GM21786 (cell line): ENCODE results near the gene MORC3.
"Not testable (repeated sequence)": the region's sequence is repeated elsewhere in the genome, so short reads cannot be mapped to it uniquely, and the experiment has no call there.

Experiments used
- ATAC-seq: cut with Tn5 transposase; IDR thresholded peaks from one replicate; pipeline ENCODE4 v1.9.1; 2021; ENCODE audit not compliant: unreplicated experiment

The MORC3 gene

GRCh38 chr21:36323032-36323431 lies 3.0 kb downstream of the MORC3 start:
- no peak for ATAC-seq

GRCh38 chr21:36325373-36326010 lies 5.5 kb downstream of the MORC3 start:
- ATAC-seq, result no peak

GRCh38 chr21:36330904-36331303 lies 10.9 kb downstream of the MORC3 start:
- ATAC-seq, result no peak

- ATAC-seq, result no peak
Observed at GRCh38 chr21:36337099-36337509, 17.1 kb downstream of the MORC3 start.

GRCh38 chr21:36338975-36339374 lies 19.0 kb downstream of the MORC3 start:
- ATAC-seq, result no peak

- ATAC-seq, result not testable (repeated sequence)
Observed at GRCh38 chr21:36342581-36342980, 22.6 kb downstream of the MORC3 start.

- no peak for ATAC-seq
Observed at GRCh38 chr21:36344931-36345330, 24.9 kb downstream of the MORC3 start.

- ATAC-seq, result no peak
Observed at GRCh38 chr21:36347278-36347961, 27.4 kb downstream of the MORC3 start.

GRCh38 chr21:36347962-36348328 lies 27.9 kb downstream of the MORC3 start:
- ATAC-seq, result no peak

GRCh38 chr21:36349315-36349714 lies 29.3 kb downstream of the MORC3 start:
- ATAC-seq, result no peak

- ATAC-seq, result no peak
Observed at GRCh38 chr21:36350282-36350910, 30.4 kb downstream of the MORC3 start.

- ATAC-seq, result no peak
Observed at GRCh38 chr21:36354918-36355680, 35.1 kb downstream of the MORC3 start.

- no peak for ATAC-seq
Observed at GRCh38 chr21:36355868-36356267, 35.9 kb downstream of the MORC3 start.

GRCh38 chr21:36359185-36359584 lies 39.2 kb downstream of the MORC3 start:
- ATAC-seq, result no peak

- no peak for ATAC-seq
Observed at GRCh38 chr21:36369064-36369685, 49.2 kb downstream of the MORC3 start.

GRCh38 chr21:36375994-36376393 lies 56.0 kb downstream of the MORC3 start:
- ATAC-seq, result no peak

GRCh38 chr21:36377391-36377842 lies 57.4 kb downstream of the MORC3 start:
- ATAC-seq, result no peak

GRCh38 chr21:36379251-36379650 lies 59.3 kb downstream of the MORC3 start:
- ATAC-seq, result no peak

GRCh38 chr21:36381841-36382589 lies 62.0 kb downstream of the MORC3 start:
- no peak for ATAC-seq

- not testable (repeated sequence) for ATAC-seq
Observed at GRCh38 chr21:36382722-36383121, 62.7 kb downstream of the MORC3 start.
